ENCODE measurements around the gene GALNT15.

- TF ChIP-seq CTCF (conservative IDR thresholded peaks at IDR 0.05) (no peak), EZH2 (IDR thresholded peaks at IDR 0.05; ENCODE audit: low read depth) (no peak)
Observed at GRCh38 chr3:16148783-16149182, 25.7 kb upstream of the GALNT15 start.
